ENCODE results near the gene TRAF1.

TRAF1 gene

GRCh38 chr9:120863833-120864232, 62.8 kb downstream of the TRAF1 start:
- Histone ChIP-seq H3K4me3 (ENCODE audit: low read depth, low read length, poor library complexity, severe bottlenecking) (no peak overlapping the region), H4K20me1 (ENCODE audit: insufficient read depth, low read length) (no peaks in the 10 kb centered on the region), H3K9me3 (ENCODE audit: low read length) (no peaks in the 10 kb centered on the region), H3K9me2 (ENCODE audit: low read depth, low read length) (no peaks in the 10 kb centered on the region), H3K27me3 (ENCODE audit: insufficient read depth, low read length) (no peaks in the 10 kb centered on the region), H3K79me2 (ENCODE audit: insufficient read depth, low read length) (no peaks in the 10 kb centered on the region), H2AFZ (ENCODE audit: low read length) (no peak overlapping the region), H3K36me3 (ENCODE audit: insufficient read depth, low read length) (peaks cover 76% of the 10 kb centered on the region; the same call in 1 of the 2 replicates), H3F3A (ENCODE audit: insufficient read depth, low read length) (no peaks in the 10 kb centered on the region), H3K27ac (ENCODE audit: low read depth, low read length, poor library complexity, severe bottlenecking) (no peak overlapping the region), H3K9ac (ENCODE audit: low read length) (no peak overlapping the region), H3K4me1 (ENCODE audit: insufficient read depth, low read length, severe bottlenecking) (peaks cover 5% of the 10 kb centered on the region), H3K4me2 (ENCODE audit: low read length) (no peak overlapping the region)
- no peak for TF ChIP-seq EZH2 (IDR thresholded peaks at IDR 0.05; ENCODE audit: borderline replicate concordance, low read length)
- TF ChIP-seq, protein P1, sequence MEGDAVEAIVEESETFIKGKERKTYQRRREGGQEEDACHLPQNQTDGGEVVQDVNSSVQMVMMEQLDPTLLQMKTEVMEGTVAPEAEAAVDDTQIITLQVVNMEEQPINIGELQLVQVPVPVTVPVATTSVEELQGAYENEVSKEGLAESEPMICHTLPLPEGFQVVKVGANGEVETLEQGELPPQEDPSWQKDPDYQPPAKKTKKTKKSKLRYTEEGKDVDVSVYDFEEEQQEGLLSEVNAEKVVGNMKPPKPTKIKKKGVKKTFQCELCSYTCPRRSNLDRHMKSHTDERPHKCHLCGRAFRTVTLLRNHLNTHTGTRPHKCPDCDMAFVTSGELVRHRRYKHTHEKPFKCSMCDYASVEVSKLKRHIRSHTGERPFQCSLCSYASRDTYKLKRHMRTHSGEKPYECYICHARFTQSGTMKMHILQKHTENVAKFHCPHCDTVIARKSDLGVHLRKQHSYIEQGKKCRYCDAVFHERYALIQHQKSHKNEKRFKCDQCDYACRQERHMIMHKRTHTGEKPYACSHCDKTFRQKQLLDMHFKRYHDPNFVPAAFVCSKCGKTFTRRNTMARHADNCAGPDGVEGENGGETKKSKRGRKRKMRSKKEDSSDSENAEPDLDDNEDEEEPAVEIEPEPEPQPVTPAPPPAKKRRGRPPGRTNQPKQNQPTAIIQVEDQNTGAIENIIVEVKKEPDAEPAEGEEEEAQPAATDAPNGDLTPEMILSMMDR (IDR thresholded peaks at IDR 0.05; ENCODE audit: low read length), result no peak

DNA sequence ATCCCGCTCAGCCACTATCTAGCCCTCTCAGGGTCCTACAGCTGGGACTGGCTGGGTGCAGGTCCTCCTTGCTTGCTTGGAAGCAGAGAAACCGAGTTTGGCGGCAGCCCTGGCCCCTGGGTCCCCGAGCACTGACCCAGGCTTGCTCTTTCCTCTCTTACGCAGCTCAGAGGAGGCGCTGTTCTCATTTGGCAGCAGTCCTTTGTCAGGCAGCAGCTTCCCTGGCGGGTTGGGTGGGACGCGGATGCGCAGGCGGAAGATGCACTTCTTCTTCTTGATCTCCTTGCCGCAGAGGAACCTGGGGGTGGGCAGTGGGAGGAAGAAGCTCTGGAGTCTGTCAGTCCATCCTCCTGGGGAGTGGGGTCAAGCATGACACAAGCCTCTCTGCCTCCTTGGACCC, 64.1 kb downstream of the TRAF1 start:
- Histone ChIP-seq H3K27ac (ENCODE audit: low read depth, low read length, poor library complexity, severe bottlenecking) (no peak overlapping the region), H3F3A (ENCODE audit: insufficient read depth, low read length) (no peaks in the 10 kb centered on the region), H3K4me3 (ENCODE audit: low read depth, low read length, poor library complexity, severe bottlenecking) (no peak overlapping the region), H4K20me1 (ENCODE audit: insufficient read depth, low read length) (no peaks in the 10 kb centered on the region), H2AFZ (ENCODE audit: low read length) (no peak overlapping the region), H3K4me2 (ENCODE audit: low read length) (no peak overlapping the region), H3K9me2 (ENCODE audit: low read depth, low read length) (no peaks in the 10 kb centered on the region), H3K27me3 (ENCODE audit: insufficient read depth, low read length) (no peaks in the 10 kb centered on the region), H3K79me2 (ENCODE audit: insufficient read depth, low read length) (no peaks in the 10 kb centered on the region), H3K36me3 (ENCODE audit: insufficient read depth, low read length) (peaks cover 85% of the 10 kb centered on the region; the same call in 1 of the 2 replicates), H3K9me3 (ENCODE audit: low read length) (no peaks in the 10 kb centered on the region), H3K4me1 (ENCODE audit: insufficient read depth, low read length, severe bottlenecking) (no peaks in the 10 kb centered on the region), H3K9ac (ENCODE audit: low read length) (no peak overlapping the region)
- TF ChIP-seq EZH2 (IDR thresholded peaks at IDR 0.05; ENCODE audit: borderline replicate concordance, low read length), result no peak
- TF ChIP-seq, protein P1 (IDR thresholded peaks at IDR 0.05; ENCODE audit: low read length), result no peak

- Histone ChIP-seq H3K4me2 (ENCODE audit: low read length) (no peak overlapping the region), H3F3A (ENCODE audit: insufficient read depth, low read length) (no peaks in the 10 kb centered on the region), H3K27me3 (ENCODE audit: insufficient read depth, low read length) (no peaks in the 10 kb centered on the region), H4K20me1 (ENCODE audit: insufficient read depth, low read length) (no peaks in the 10 kb centered on the region), H3K4me3 (ENCODE audit: low read depth, low read length, poor library complexity, severe bottlenecking) (no peak overlapping the region), H3K79me2 (ENCODE audit: insufficient read depth, low read length) (no peaks in the 10 kb centered on the region), H3K4me1 (ENCODE audit: insufficient read depth, low read length, severe bottlenecking) (no peaks in the 10 kb centered on the region), H2AFZ (ENCODE audit: low read length) (no peak overlapping the region), H3K9me3 (ENCODE audit: low read length) (no peaks in the 10 kb centered on the region), H3K36me3 (ENCODE audit: insufficient read depth, low read length) (peaks cover 85% of the 10 kb centered on the region; the same call in 1 of the 2 replicates), H3K9me2 (ENCODE audit: low read depth, low read length) (no peaks in the 10 kb centered on the region), H3K27ac (ENCODE audit: low read depth, low read length, poor library complexity, severe bottlenecking) (no peak overlapping the region), H3K9ac (ENCODE audit: low read length) (no peak overlapping the region)
- TF ChIP-seq, protein P1 (IDR thresholded peaks at IDR 0.05; ENCODE audit: low read length), result no peak
- no peak for TF ChIP-seq EZH2 (IDR thresholded peaks at IDR 0.05; ENCODE audit: borderline replicate concordance, low read length)
Observed at GRCh38 chr9:120861935-120862334, 64.7 kb downstream of the TRAF1 start.

All from OCI-LY1 (cell line).